SU-DHL-6 (cell line): ENCODE measurements around the gene LILRB3.
"Not testable (repeated sequence)": the region's sequence is repeated elsewhere in the genome, so short reads cannot be mapped to it uniquely, and the experiment has no call there.

Source experiments
- H2AFZ ChIP-seq: fragments of 200-600 bp; sonication (generic); 2 replicates; pipeline ENCODE4 v1.6.1; 2014; ENCODE audit warnings: low read depth, mild to moderate bottlenecking, moderate library complexity, mixed read lengths, antibody characterized with exemption, low read length; ENCODE audit not compliant: severe bottlenecking
- H3F3A ChIP-seq: fragments of 200-600 bp; shearing (Covaris generic); 2 replicates; pipeline ENCODE4 v1.6.0; 2016; ENCODE audit warnings: antibody characterized with exemption, mild to moderate bottlenecking; ENCODE audit not compliant: insufficient read depth
- H3K27ac ChIP-seq: fragments of 200-600 bp; sonication (generic); 2 replicates; pipeline ENCODE4 v1.5.1; 2016; ENCODE audit warnings: low read depth, mild to moderate bottlenecking, low read length, moderate library complexity, mixed read lengths
- H3K27me3 ChIP-seq: fragments of 200-600 bp; sonication (generic), shearing (Covaris generic); 2 replicates; pipeline ENCODE4 v1.6.0; 2014; ENCODE audit warnings: mild to moderate bottlenecking, low read length
- H3K36me3 ChIP-seq: fragments of 200-600 bp; sonication (generic); 2 replicates; pipeline ENCODE4 v1.6.1; 2014; ENCODE audit warnings: mild to moderate bottlenecking, low read length, mixed read lengths
- H3K4me2 ChIP-seq: fragments of 300-600, 200-600 bp; shearing (Covaris generic), sonication (generic); 2 replicates; pipeline ENCODE4 v1.6.0; 2014; ENCODE audit warnings: low read length, low read depth, mild to moderate bottlenecking; ENCODE audit not compliant: poor library complexity, severe bottlenecking
- H3K4me3 ChIP-seq: fragments of 200-600 bp; sonication (generic); 2 replicates; pipeline ENCODE4 v1.5.1; 2014; ENCODE audit warnings: antibody characterized with exemption, low read length, mild to moderate bottlenecking, mixed read lengths; ENCODE audit not compliant: insufficient read depth, poor library complexity, severe bottlenecking
- H3K79me2 ChIP-seq: fragments of 200-600 bp; sonication (generic); 2 replicates; pipeline ENCODE4 v1.6.1; 2014; ENCODE audit warnings: mild to moderate bottlenecking, low read length, moderate library complexity; ENCODE audit not compliant: insufficient read depth
- H3K9ac ChIP-seq: fragments of 200-600 bp; sonication (generic); 2 replicates; pipeline ENCODE4 v1.7.0; 2014; ENCODE audit warnings: mild to moderate bottlenecking, low read length
- H3K9me2 ChIP-seq: fragments of 200-600 bp; sonication (generic); replicated peaks from 2 replicates; pipeline ENCODE4 v1.6.1; 2014; ENCODE audit warnings: low read length; ENCODE audit not compliant: insufficient read depth
- H3K9me3 ChIP-seq: fragments of 200-600 bp; sonication (generic); 2 replicates; pipeline ENCODE4 v1.6.1; 2014; ENCODE audit warnings: low read length, mixed read lengths; ENCODE audit not compliant: insufficient read depth
- H4K20me1 ChIP-seq: fragments of 200-600 bp; sonication (generic); 2 replicates; pipeline ENCODE4 v1.6.1; 2014; ENCODE audit warnings: low read depth, mild to moderate bottlenecking, antibody characterized with exemption, low read length, moderate library complexity, mixed read lengths
- EZH2phosphoT487 ChIP-seq: fragments of 200-600 bp; sonication (generic), shearing (Covaris generic); conservative IDR thresholded peaks from 2 replicates; pipeline ENCODE4 v1.6.1; 2018; ENCODE audit warnings: mild to moderate bottlenecking, antibody characterized with exemption, low read length, moderate library complexity, mixed read lengths
- TF ChIP-seq, protein P1 (sequence below): fragments of 200-600 bp; sonication (generic); IDR thresholded peaks from one replicate; pipeline ENCODE4 v1.5.1; 2017; ENCODE audit warnings: antibody characterized with exemption, mild to moderate bottlenecking, low read length, moderate library complexity; ENCODE audit not compliant: insufficient read depth, poor library complexity, severe bottlenecking

LILRB3 gene

DNA sequence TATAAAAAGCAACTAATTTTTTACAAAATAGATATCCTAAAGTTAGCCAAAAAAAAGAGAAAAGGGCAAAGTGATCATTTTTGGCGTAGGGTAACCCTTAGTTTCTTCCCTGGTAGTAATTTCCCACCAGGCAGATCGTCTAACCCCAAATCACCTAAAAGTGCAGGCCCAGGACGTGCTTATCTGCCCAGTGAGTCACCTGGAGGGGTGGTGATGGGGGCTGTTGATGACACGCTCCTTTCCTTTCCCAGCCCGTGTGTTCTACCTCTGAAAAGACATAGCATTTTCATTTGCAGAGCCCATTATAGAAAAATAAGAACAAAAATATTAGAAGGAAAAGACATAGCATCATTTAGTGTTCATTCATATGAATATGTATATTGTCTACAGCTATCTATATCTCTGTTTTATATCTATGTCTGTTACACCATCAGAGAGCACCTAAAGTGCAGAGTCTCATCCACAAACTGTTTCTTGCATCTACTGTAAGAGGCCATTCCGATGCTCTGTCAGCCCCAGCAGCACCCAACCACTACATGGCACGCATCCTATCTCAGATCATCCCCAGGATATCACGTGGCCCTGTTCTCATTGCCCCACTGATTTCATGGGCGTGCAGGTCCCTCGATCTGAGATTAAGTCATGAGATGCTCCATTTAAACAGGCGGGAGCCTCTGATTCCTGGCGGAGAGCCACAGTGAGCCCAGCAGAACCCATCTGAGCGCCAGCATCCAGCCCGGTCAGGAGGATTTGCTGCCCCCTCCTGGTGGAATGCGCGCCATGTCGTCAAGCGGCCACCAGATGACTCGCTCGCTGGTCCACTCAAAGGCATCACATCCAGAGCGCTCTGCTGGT lies 8.5 kb upstream of the LILRB3 start:
- no peaks in the 10 kb centered on the region for H3K9me3 ChIP-seq
- H3K27ac ChIP-seq: no peak overlapping the region
- TF ChIP-seq, protein P1, sequence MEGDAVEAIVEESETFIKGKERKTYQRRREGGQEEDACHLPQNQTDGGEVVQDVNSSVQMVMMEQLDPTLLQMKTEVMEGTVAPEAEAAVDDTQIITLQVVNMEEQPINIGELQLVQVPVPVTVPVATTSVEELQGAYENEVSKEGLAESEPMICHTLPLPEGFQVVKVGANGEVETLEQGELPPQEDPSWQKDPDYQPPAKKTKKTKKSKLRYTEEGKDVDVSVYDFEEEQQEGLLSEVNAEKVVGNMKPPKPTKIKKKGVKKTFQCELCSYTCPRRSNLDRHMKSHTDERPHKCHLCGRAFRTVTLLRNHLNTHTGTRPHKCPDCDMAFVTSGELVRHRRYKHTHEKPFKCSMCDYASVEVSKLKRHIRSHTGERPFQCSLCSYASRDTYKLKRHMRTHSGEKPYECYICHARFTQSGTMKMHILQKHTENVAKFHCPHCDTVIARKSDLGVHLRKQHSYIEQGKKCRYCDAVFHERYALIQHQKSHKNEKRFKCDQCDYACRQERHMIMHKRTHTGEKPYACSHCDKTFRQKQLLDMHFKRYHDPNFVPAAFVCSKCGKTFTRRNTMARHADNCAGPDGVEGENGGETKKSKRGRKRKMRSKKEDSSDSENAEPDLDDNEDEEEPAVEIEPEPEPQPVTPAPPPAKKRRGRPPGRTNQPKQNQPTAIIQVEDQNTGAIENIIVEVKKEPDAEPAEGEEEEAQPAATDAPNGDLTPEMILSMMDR: peak; percentile 73
- TF ChIP-seq EZH2phosphoT487: no peak
- no peaks in the 10 kb centered on the region for H3K36me3 ChIP-seq
- H3K27me3 ChIP-seq: no peaks in the 10 kb centered on the region
- no peaks in the 10 kb centered on the region for H3K9me2 ChIP-seq
- no peak overlapping the region for H3K4me3 ChIP-seq
- no peak overlapping the region for H2AFZ ChIP-seq
- no peak overlapping the region for H3K9ac ChIP-seq
- H4K20me1 ChIP-seq: no peaks in the 10 kb centered on the region
- H3F3A ChIP-seq: no peaks in the 10 kb centered on the region
- H3K4me2 ChIP-seq: no peak overlapping the region
- no peaks in the 10 kb centered on the region for H3K79me2 ChIP-seq

DNA sequence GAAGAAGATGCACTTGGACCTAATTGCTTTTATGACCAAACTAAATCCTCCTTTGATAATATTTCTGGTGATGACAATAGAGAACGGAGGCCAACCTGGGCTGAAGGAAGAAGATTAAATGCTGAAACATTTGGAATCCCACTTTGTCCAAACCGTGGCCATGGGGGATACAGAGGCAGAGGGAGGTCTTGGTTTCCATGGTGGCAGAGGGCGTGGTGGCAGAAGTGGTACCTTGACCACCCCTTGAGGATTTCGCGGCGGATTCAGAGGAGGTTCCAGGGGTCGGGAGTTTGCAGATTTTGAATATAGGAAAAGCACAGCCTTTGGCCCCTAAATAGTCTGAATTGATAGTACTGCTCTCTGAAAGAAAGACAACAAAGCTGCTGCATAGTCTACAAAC lies 7.2 kb upstream of the LILRB3 start:
- Histone ChIP-seq H3K9me2 (no peaks in the 10 kb centered on the region), H3K27me3 (no peaks in the 10 kb centered on the region), H3K9ac (no peak overlapping the region), H3K9me3 (no peaks in the 10 kb centered on the region), H3F3A (no peaks in the 10 kb centered on the region), H4K20me1 (no peaks in the 10 kb centered on the region), H2AFZ (no peak overlapping the region), H3K4me3 (no peak overlapping the region), H3K4me2 (no peak overlapping the region), H3K36me3 (no peaks in the 10 kb centered on the region), H3K27ac (no peak overlapping the region), H3K79me2 (no peaks in the 10 kb centered on the region)
- no peak for TF ChIP-seq EZH2phosphoT487
- TF ChIP-seq, protein P1: no peak

DNA sequence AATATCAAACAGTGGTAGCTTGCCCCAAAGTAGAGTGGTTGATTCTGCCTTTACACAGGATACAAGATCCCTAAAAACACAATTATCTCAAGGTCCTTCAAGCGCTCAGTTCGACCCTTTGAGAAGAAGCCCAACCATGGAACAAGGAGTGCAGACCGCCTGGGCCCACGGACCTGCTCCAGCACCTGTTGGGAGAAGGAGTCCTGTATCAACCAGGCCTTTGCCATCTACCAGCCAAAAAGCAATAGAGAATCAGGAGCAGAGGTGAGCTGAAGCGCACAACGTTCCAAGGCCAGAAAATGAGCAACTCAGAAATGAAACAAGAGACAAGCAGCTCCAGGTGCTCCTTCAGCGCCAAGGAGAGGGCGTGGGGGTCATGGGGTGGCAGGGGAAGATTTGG lies 6.3 kb upstream of the LILRB3 start:
- no peaks in the 10 kb centered on the region for H3K9me3 ChIP-seq
- H3K9me2 ChIP-seq: no peaks in the 10 kb centered on the region
- no peaks in the 10 kb centered on the region for H4K20me1 ChIP-seq
- no peak overlapping the region for H3K27ac ChIP-seq
- no peaks in the 10 kb centered on the region for H3F3A ChIP-seq
- H2AFZ ChIP-seq: no peak overlapping the region
- no peak overlapping the region for H3K4me2 ChIP-seq
- TF ChIP-seq, protein P1: no peak
- no peak for TF ChIP-seq EZH2phosphoT487
- no peaks in the 10 kb centered on the region for H3K36me3 ChIP-seq
- no peaks in the 10 kb centered on the region for H3K27me3 ChIP-seq
- H3K79me2 ChIP-seq: no peaks in the 10 kb centered on the region
- no peak overlapping the region for H3K4me3 ChIP-seq
- no peak overlapping the region for H3K9ac ChIP-seq

DNA sequence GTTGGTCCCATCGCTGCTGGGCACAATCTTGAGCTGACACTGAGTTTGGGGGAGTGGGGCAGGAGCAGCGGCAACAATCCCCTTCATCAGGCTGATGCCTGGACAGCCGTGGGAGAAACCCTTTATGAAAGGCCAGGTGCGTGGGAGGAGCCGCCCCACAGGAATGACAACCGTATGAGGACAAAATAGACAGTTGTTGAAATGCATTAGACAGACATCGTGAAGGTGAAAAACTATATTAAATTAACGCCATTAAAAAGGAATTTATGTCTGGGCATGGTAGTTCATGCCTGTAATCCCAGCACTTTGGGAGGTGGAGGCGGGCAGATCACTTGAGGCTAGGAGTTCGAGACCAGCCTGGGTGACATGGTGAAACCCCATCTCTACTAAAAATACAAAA lies 1.8 kb upstream of the LILRB3 start:
- not testable (repeated sequence) for H3K27me3 ChIP-seq, H3F3A ChIP-seq, H3K36me3 ChIP-seq, H3K4me2 ChIP-seq, H3K79me2 ChIP-seq, H4K20me1 ChIP-seq, H3K4me3 ChIP-seq, H2AFZ ChIP-seq, H3K9ac ChIP-seq, H3K9me3 ChIP-seq, H3K9me2 ChIP-seq, H3K27ac ChIP-seq

DNA sequence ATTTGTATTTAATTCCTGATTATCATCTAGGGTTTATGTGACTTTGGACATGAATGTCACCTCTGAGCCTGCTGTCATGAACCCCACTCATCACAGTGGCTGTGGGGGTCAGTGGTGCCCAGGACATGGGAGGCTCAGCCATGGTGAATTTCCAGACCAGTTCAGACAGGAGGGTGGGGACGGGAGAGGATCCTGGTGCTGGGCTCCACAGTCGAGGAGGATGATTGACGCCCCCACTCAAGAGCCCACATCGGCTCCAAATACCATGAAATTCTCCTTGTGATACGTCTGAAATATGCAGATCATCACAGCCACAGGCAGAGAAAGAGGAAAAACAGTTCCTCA lies 1.1 kb upstream of the LILRB3 start:
- H3F3A ChIP-seq, H2AFZ ChIP-seq, H3K36me3 ChIP-seq, H3K27me3 ChIP-seq, H4K20me1 ChIP-seq, H3K79me2 ChIP-seq, H3K4me2 ChIP-seq, H3K9me2 ChIP-seq, H3K27ac ChIP-seq, H3K9me3 ChIP-seq, H3K9ac ChIP-seq, H3K4me3 ChIP-seq: not testable (repeated sequence)
